ENCODE data around the gene PFKFB2.

Gene PFKFB2

GRCh38 chr1:207077470-207078377 lies 24.6 kb downstream of the PFKFB2 start:
- DNase-seq = peak; percentile 59
- Histone ChIP-seq H3K4me3 (ENCODE audit: low read depth, low read length) (no peak overlapping the region), H3K4me1 (no peaks in the 10 kb centered on the region), H3K27me3 (peaks cover 58% of the 10 kb centered on the region), H3K36me3 (no peaks in the 10 kb centered on the region), H3K9me3 (no peaks in the 10 kb centered on the region)
- TF ChIP-seq, protein P1, sequence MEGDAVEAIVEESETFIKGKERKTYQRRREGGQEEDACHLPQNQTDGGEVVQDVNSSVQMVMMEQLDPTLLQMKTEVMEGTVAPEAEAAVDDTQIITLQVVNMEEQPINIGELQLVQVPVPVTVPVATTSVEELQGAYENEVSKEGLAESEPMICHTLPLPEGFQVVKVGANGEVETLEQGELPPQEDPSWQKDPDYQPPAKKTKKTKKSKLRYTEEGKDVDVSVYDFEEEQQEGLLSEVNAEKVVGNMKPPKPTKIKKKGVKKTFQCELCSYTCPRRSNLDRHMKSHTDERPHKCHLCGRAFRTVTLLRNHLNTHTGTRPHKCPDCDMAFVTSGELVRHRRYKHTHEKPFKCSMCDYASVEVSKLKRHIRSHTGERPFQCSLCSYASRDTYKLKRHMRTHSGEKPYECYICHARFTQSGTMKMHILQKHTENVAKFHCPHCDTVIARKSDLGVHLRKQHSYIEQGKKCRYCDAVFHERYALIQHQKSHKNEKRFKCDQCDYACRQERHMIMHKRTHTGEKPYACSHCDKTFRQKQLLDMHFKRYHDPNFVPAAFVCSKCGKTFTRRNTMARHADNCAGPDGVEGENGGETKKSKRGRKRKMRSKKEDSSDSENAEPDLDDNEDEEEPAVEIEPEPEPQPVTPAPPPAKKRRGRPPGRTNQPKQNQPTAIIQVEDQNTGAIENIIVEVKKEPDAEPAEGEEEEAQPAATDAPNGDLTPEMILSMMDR (IDR thresholded peaks at IDR 0.05; ENCODE audit: low read depth, low read length) = peak; percentile 97

DNA sequence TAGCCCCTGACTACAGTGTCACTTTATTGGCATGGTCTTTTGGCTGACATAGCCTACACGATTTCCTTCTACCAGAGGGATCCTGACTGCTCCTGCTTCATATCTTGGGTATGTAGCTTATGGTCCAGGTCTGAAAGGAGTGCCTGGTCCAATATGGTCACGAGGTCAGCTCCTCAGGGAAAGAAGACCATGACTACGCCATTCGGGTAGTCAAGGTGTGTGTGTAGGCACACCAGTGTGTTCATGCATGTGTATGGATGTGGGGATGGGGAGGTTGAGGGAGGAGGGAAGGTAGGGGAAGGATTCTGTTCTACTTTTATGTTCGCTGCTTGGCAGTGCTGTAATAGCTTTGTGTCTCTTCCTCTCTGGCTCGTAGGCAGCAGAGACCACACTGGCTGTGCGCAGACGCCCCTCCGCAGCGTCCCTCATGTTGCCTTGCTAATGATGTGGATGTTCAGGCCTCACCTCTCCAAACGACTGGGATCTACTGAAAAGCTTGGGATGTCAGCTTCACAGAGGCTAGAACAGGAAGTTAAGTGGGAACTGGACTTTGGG lies 25.6 kb downstream of the PFKFB2 start:
- no peaks in the 10 kb centered on the region for H3K36me3 ChIP-seq
- DNase-seq = no peak
- H3K9me3 ChIP-seq = no peaks in the 10 kb centered on the region
- H3K4me3 ChIP-seq (ENCODE audit: low read depth, low read length) = no peak overlapping the region
- TF ChIP-seq, protein P1 (IDR thresholded peaks at IDR 0.05; ENCODE audit: low read depth, low read length) = no peak
- H3K27me3 ChIP-seq = peaks cover 63% of the 10 kb centered on the region
- H3K4me1 ChIP-seq = no peaks in the 10 kb centered on the region

DNA sequence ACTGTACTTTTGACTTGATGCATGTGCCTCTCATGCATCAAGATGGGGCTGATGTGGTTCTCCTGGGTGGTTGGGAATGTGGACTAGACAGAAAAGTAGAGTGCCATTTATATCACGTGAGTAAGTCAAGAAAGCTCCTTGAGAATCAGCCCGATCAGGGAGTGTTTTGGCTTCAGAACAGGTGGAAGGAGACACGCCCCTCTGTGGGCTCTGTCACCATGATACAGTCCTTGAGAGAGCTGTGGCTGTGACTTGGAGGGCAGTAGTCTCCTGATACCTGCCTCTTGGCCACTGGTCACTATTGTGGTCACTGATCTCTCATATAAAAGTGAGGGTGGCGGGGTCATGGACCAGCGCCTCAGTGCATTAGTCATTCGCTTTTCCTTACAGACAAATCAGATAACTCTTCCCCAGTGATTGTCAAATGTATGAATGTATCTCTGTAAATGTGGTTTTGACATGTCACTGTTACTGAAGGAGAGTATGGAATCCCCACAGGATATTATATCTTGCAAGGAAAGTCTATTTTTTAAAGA lies 26.7 kb downstream of the PFKFB2 start:
- no peaks in the 10 kb centered on the region for H3K4me1 ChIP-seq
- no peak for DNase-seq
- TF ChIP-seq, protein P1 (IDR thresholded peaks at IDR 0.05; ENCODE audit: low read depth, low read length) = no peak
- H3K4me3 ChIP-seq (ENCODE audit: low read depth, low read length) = no peak overlapping the region
- no peaks in the 10 kb centered on the region for H3K9me3 ChIP-seq
- no peaks in the 10 kb centered on the region for H3K36me3 ChIP-seq
- peaks cover 62% of the 10 kb centered on the region for H3K27me3 ChIP-seq

DNA sequence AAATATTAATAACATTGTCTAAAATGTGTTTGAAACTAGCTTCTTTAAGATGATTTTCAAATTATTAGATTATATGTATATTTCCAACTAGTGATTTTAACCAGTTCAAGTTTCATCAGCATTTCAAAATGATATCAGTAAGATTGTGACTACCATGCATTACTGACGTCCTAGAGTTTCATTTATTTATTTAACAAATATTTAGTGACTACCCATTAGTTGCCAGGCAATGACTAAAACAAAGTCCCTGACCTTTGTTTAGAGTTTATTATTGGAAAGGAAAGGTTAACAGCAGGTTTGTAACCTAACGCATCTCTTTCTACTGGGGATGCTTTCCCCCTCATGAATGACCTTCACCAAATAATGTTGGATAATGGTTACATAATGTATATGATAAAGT lies 28.0 kb downstream of the PFKFB2 start:
- no peaks in the 10 kb centered on the region for H3K4me1 ChIP-seq
- H3K27me3 ChIP-seq = peaks cover 54% of the 10 kb centered on the region
- DNase-seq = no peak

GRCh38 chr1:207081806-207082205 lies 28.7 kb downstream of the PFKFB2 start:
- H3K4me3 ChIP-seq (ENCODE audit: low read depth, low read length) = no peak overlapping the region
- no peaks in the 10 kb centered on the region for H3K4me1 ChIP-seq
- TF ChIP-seq, protein P1 (IDR thresholded peaks at IDR 0.05; ENCODE audit: low read depth, low read length) = no peak
- no peak for DNase-seq
- H3K27me3 ChIP-seq = peaks cover 49% of the 10 kb centered on the region
- H3K36me3 ChIP-seq = no peaks in the 10 kb centered on the region
- H3K9me3 ChIP-seq = no peaks in the 10 kb centered on the region

More for the DNA sequence above, 28.0 kb downstream of the PFKFB2 start:
- TF ChIP-seq, protein P1 (IDR thresholded peaks at IDR 0.05; ENCODE audit: low read depth, low read length) = no peak
- Histone ChIP-seq H3K36me3 (no peaks in the 10 kb centered on the region), H3K9me3 (no peaks in the 10 kb centered on the region), H3K4me3 (ENCODE audit: low read depth, low read length) (no peak overlapping the region)

DNA sequence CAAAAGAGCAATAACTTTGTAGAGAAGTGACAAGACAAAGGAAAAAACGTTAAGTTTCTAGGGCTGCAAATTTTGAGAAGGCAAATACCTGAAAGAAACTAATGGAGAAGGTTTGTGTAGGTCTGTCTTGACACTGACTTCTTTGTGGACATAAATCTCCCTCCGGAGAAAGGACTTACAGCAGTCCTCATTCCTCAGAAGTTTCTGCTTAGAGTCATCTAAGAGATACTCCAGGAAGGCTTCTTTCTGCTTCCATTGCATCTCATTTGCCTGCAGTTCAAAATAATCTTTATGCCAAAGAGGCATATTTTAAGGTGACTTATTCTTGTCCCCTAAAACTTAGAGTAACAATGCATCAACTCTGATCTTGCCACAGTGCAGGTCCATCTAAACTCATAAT lies 31.2 kb downstream of the PFKFB2 start:
- no peaks in the 10 kb centered on the region for H3K4me1 ChIP-seq
- no peak overlapping the region for H3K4me3 ChIP-seq (ENCODE audit: low read depth, low read length)
- no peak for DNase-seq
- H3K36me3 ChIP-seq = no peaks in the 10 kb centered on the region
- TF ChIP-seq, protein P1 (IDR thresholded peaks at IDR 0.05; ENCODE audit: low read depth, low read length) = no peak
- H3K27me3 ChIP-seq = peaks cover 60% of the 10 kb centered on the region
- H3K9me3 ChIP-seq = no peaks in the 10 kb centered on the region

Measured in BE2C (cell line).